COLO668 (cell line): Measurements from ENCODE around the gene PKNOX2.

Experiments used
- DNase-seq: peaks from one replicate; lab custom pipeline; 2025; ENCODE audit not compliant: unreplicated experiment; lab: John Stamatoyannopoulos, UW

The PKNOX2 gene

GRCh38 chr11:125229916-125230315, 65.4 kb downstream of the PKNOX2 start:
- DNase-seq, result no peak

GRCh38 chr11:125233116-125233515, 68.6 kb downstream of the PKNOX2 start:
- DNase-seq, result no peak

DNA sequence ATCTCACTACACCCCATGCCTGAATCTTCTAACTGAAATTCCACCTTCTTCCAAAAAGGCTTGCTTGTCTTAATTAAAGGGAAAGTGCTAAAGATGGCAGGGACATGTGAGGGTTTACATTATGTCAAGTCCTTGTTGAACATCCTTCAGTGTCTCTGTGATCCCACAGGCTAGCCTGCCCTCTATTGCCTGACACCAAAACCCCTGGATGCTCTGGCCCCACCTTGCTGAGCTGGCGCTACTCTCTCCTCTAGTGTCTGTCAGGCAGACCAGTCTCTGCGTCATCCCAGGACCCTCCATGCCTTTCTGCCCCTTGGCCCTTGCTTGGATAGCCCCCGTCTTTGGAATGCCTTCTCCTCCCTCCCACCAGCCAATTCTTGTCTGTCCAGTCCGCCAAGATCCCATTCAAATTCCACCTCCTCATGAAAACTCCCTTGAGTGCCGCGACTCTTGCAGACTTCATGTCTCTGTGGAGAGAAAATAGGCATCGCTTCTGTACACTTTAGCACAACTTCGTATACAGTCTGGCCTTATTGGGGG, 69.3 kb downstream of the PKNOX2 start:
- DNase-seq, result no peak

GRCh38 chr11:125235071-125235471, 70.5 kb downstream of the PKNOX2 start:
- DNase-seq, result no peak

DNA sequence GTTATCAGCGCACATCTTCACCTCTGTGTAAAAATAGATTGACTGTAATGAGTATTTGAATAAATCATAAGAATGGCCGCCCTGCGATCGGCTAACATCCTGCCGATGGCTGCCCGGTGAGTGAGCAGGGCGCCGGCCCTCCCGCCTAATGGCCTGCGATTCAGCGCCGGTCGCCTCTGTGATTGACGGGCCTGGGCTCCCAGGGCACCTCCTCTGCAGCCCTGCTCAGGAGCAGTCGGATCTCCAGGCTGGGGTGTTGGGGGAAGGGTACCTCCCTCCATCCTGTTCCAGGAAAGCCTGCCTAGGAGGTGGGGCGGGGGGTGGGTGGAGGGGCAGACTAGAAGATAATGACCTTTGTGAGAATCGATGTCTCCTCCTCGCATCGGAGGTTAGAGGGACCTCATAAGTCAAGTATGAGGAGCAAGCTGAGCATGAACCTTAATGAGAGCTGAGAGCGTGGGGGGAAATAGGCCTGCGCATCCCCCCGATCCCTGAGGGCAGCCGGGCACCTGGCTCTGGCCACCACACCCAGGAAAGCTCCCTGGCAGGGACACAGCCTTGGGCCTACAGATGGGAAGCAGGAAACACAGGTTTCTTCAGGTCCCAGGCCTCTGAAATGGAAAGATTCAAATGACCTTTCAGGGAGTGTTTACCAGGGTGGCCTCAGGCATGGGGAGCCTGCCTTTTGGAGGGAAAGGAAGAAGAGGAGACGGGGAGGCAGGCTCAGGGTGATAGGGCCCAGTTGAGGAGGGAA, 71.7 kb downstream of the PKNOX2 start:
- no peak for DNase-seq

GRCh38 chr11:125239585-125240560, 75.3 kb downstream of the PKNOX2 start:
- DNase-seq, result no peak

DNA sequence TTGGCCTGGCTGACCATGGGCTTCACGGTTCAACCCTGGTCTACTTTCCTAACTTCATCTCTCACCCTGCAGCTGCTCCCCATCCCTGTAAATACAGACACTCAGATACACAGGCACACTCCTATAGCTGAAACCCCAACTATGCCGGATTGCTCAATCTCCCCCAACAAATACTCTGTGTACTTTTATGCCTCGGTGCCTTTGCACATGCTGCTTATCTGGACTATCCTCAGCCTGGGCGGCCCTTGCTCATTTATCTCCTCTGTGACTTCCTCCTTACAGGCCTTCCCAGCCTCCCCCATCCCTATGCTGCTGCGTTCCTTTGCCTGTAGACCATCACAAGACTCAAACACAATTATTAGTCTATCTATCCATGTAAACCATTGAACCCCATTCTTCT, 76.6 kb downstream of the PKNOX2 start:
- no peak for DNase-seq

DNA sequence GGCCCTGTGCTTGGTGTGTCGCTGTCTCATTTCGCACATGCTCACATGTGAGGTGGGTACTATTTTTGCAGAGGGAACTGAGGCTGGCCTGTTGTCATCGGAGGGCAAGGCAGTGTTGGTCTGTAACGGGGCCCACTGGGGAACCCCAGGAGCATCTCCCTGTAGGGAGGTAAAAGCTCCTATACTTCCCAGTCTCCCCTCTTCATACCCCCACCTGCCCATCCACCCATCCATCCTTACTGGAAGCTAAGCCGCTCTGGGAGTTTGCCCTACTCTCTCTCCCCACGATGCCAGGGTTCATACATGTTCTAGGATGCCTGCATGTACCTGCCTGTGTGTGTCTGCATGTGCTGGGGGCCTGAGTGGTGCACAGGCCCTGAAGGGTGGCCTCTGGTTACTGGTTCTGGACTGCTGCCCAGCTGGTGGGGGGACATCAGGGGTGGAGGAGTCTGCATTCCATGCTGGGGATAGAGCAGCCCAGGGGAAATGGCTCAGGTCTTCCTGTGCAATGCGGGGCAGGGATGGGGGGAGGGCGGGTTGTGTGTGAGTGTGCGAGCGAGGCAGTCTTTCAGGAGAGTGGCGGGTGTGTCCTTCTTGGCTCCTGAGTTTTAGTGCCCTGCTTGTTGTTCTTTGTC, 77.7 kb downstream of the PKNOX2 start:
- DNase-seq, result no peak

- no peak for DNase-seq
These were observed 79.6 kb downstream of the PKNOX2 start for GRCh38 chr11:125244166-125244565.

DNA sequence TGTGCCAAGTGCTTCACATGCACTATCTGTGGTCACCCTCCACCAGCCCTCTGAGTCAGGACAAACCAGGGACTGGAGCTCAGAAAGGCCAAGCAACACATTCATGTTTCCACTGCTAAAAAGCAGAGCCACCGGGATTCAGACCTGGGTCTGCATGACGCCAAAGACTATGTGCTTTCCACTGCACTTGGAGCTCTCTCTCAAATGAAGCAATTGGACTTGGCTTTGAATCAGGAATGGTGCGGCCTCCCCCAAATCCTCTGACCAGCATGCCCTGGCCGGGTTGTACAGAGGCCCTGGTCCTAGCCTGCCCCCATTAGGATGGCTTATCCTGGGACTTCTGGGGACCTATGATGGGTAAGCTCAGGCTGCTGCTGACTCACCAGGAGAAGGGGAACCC, 80.7 kb downstream of the PKNOX2 start:
- no peak for DNase-seq

GRCh38 chr11:125247431-125247830, 82.9 kb downstream of the PKNOX2 start:
- DNase-seq, result no peak

DNA sequence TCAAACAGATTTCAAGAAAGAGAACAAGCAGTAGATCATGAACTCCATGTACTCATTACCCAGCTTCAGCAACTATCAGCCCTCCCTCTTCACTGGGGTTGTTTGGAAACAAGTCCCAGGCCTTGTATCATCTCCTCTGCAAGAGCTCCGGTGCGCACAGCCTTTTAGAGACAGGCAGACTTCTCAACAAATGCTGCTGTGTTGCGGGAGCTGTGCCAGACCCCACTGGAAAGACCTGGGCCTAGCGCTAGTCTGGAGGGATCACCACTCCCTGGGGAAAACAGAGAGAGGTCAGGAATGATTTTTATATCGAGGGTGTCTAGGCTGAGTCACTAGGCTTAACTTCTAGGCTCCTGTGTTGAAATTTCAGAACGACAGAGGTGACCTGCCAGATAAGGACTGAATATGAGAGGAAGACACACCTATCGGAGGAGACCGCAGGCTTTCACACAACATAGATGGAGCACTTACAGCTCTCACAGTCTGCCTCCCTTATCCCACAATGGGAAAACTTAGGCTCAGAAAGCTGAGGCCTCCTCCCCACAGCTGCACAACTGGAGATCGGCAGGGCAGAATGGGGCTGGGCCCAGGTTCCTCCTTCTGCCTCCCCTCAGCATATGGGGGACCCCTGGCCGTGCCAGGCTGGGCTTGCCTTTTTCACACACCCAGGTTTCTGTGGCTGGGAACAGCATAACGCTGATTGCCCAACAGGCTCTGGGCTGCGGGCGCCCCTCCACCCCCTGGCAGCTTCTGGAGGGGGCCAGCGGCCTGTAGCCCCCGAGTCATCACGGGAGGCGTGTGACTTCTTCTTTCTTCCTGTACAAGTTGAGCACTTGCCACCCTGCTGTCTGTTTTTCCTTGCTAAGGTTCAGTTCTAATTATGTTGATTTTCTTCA, 86.0 kb downstream of the PKNOX2 start:
- no peak for DNase-seq

- no peak for DNase-seq
These were observed 86.6 kb downstream of the PKNOX2 start for GRCh38 chr11:125251214-125251545.

- DNase-seq, result no peak
These were observed 87.4 kb downstream of the PKNOX2 start for GRCh38 chr11:125251956-125252355.

DNA sequence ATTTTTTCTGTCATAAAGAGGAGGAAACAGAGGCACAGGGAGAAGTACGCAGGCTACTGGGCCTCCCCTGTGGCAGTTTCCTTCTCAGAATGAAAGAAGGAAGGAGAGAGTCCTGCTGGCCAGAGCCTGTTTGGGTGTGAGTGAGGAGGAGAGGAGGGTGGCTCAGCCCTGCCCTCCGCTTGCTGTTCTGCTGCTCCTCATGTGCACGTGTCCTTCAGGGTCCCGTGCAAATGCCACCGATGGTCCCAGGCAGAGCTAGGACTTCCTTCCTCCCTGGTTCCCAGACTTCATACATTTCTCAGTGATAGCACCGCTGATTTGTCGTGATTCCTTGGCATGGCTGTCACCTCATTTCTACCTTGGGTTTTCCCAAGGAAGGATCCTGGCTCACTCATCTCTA, 88.7 kb downstream of the PKNOX2 start:
- DNase-seq, result no peak

DNA sequence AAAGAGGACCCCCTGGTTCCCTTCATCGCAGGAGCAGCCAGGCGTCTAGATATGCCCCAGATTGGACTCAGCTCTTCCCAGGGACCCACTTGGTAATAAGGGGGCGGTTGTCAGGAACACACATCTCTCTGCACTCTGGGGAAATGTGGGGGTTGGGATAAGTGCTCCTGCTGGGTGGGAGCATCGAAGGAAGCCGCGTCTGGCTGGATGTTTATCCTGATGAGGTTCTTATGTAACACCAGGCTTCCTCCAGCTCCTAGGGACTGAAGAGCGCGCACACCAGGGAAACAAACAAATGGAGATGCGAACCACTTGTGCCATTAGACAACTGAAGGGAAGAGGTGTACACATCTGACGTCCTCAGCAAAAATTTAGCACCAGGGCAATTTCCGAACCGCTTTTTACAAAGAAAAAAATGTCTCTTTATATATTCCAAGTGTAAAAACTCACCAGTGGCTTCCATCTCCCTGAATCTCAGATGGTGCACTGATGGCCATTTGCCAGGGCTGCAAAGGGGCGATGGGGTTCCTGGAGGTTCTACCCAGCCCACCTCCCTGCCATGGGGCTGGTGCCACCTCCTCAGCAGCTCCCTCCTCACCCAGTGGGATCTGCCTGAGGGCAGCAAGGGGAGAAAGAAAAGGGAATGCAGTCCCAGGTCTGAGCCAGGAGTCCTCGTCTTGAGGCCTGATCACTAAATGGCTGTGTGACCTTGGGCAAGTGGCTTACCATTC, 89.4 kb downstream of the PKNOX2 start:
- DNase-seq, result no peak

DNA sequence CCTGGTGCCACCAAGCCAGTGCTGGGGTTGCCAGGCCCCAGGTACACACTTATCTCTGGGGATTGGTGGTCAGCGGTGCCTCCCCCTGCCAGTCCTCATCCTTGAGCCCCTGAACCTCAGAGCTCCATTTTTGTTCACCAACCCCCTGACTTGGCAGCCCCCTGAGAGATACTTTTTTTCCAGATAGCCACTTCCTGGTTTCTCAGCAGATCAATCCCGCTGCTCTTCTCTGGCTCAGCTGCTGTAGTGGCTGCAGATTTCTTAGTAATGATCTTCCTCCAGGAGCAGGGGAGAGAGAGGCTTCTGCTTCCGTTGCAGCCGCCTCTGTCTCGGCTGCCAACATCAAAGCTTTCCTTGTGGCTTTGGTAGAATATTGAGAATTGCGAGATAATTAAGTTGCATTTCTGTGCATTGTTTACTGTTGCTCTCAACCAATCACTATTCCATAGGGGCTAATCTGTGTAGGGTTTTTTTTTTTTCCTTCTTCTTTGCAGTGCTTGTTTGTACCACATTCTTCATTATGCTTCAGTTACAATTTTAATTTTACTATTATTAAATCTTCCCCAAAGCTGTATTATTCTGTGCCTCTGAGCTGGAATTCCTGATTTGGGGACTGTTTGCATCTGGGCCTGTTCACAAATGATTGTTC, 92.1 kb downstream of the PKNOX2 start:
- no peak for DNase-seq

GRCh38 chr11:125257190-125257579, 92.6 kb downstream of the PKNOX2 start:
- DNase-seq, result no peak

GRCh38 chr11:125257751-125258150, 93.2 kb downstream of the PKNOX2 start:
- DNase-seq, result no peak
